ENCODE measurements around the gene ERCC8. TPM values are rescaled to one million over a fixed set of nuclear protein-coding genes. Genes with fewer than 3 reads are reported as not detected.

The ERCC8 gene
- total and polyA plus RNA-seq, 2 of the 13 experiments (the other 11 are each of a cell fraction or from before 2014, with no cell fraction given), result 24.4 to 35.2 TPM

GRCh38 chr5:60893521-60893920 lies 51.3 kb downstream of the ERCC8 start:
- Histone ChIP-seq H4K20me1 (ENCODE audit: insufficient read depth, low read length) (no peaks in the 10 kb centered on the region), H3K4me3 (replicated peaks in 1 of 3; ENCODE audit: insufficient read depth in 1 of 3, low read depth in 2 of 3, low read length in 3 of 3) (no peak overlapping the region), H3K4me2 (ENCODE audit: low read depth, low read length) (no peak overlapping the region), H3K9ac (ENCODE audit: insufficient read depth, low read depth, low read length) (no peak overlapping the region), H3K9me3 (ENCODE audit: low read length) (no peaks in the 10 kb centered on the region), H3K4me1 (ENCODE audit: insufficient read depth, low read length) (peaks cover 9% of the 10 kb centered on the region), H3K79me2 (ENCODE audit: insufficient read depth, low read length) (no peaks in the 10 kb centered on the region), H3K36me3 (replicated peaks in 1 of 2; ENCODE audit: control insufficient read depth in 1 of 2, insufficient read depth in 2 of 2, low read length in 2 of 2) (0 out of 5 replicates have a peak, but pooled peaks cover 0 to 3% of the 10 kb centered on the region in 2 experiments), H3K27ac (ENCODE audit: extremely low read length, insufficient read depth, low read length) (no peak overlapping the region), H3K27me3 (ENCODE audit: control insufficient read depth in 1 of 2, insufficient read depth in 2 of 2, low read length in 2 of 2) (no peaks in the 10 kb centered on the region), H2AFZ (ENCODE audit: low read length) (no peak overlapping the region)
- ChIA-PET POLR2A (no interaction called here), CTCF (ENCODE audit: low intra/inter-chr PET ratio, low total read pairs) (no interaction called here)
- intact Hi-C loops (cut with micrococcal nuclease; ENCODE audit: unreplicated experiment), result no loop called here
- TF ChIP-seq SETDB1 (CRISPR knock-in tag; IDR thresholded peaks at IDR 0.05; ENCODE audit: borderline replicate concordance) (no peak), FOXP4 (CRISPR knock-in tag; IDR thresholded peaks at IDR 0.05) (no peak), RFX1 (IDR thresholded peaks at IDR 0.05) (no peak), ZNF672 (CRISPR knock-in tag; IDR thresholded peaks at IDR 0.05) (no peak), UBTF (CRISPR knock-in tag; IDR thresholded peaks at IDR 0.05) (no peak), KLF16 (CRISPR knock-in tag; IDR thresholded peaks at IDR 0.05) (no peak)
- over 99% methylated on average over 13 of the region's 13 CpGs for WGBS (ENCODE audit: low lambda C conversion rate)
- in situ Hi-C loops (cut with HindIII; ENCODE audit: extremely low pct_ligation_motif_present, low pct_unique_long_range_greater_than_20kb), result no loop called here
- DNase-seq (ENCODE audit: low spot score) (no peak), FAIRE-seq (no peak), ATAC-seq (no peak)
- no TSS peak for BruUV-seq (replicated peaks)
